ENCODE results near the gene SLC26A4. TPM values are rescaled to one million over a fixed set of nuclear protein-coding genes. Genes with fewer than 3 reads are reported as not detected.

The SLC26A4 gene
- total RNA-seq, 1 donor from 2014 or later, result 0.57 TPM

DNA sequence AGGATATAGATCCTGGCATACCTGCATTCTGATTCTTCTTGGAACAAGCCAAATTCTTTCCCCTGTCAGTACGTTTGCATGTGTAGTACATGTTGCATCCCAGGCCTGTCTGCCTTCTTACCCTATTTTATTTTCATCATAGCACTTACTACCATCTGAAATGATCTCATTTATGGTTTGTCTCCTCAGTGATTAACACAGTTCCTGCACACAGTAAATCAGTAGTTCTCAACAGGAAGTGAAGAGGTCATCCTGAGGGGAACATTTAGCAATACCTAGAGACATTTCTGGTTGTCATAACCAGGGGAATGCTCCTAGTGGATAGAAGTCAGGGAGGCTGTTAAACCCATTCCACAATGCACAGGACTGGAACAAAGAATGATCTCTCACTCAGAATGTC, 38.2 kb upstream of the SLC26A4 start:
- H3K36me3 ChIP-seq (ENCODE audit: insufficient read depth, low read length), result peaks cover 8% of the 10 kb centered on the region
- TF ChIP-seq EZH2 (IDR thresholded peaks at IDR 0.05; ENCODE audit: insufficient read depth, low read length), result no peak
- no peak for TF ChIP-seq CTCF (IDR thresholded peaks at IDR 0.05; ENCODE audit: insufficient read depth, low read depth, low read length)
- no peak for FAIRE-seq
- peaks cover 6% of the 10 kb centered on the region for H3K36me3 Mint-ChIP-seq (ENCODE audit: low read depth, unreplicated experiment)
- no peak overlapping the region for H3K4me2 ChIP-seq (ENCODE audit: low read length)
- DNase-seq (ENCODE audit: low read depth), result peak; percentile 69
- no peaks in the 10 kb centered on the region for H3K79me2 ChIP-seq (ENCODE audit: insufficient read depth, low read length)
- peaks cover 1% of the 10 kb centered on the region for H3K9me3 Mint-ChIP-seq (ENCODE audit: unreplicated experiment)
- H3K9me3 ChIP-seq (ENCODE audit: insufficient read depth, low read depth, low read length), result no peaks in the 10 kb centered on the region
- H3K4me3 ChIP-seq (ENCODE audit: insufficient read depth, low read depth, low read length), result no peak overlapping the region
- no peak overlapping the region for H3K27ac Mint-ChIP-seq (ENCODE audit: unreplicated experiment)
- H3K27me3 ChIP-seq (ENCODE audit: insufficient read depth, low read length), result no peaks in the 10 kb centered on the region
- no peaks in the 10 kb centered on the region for H3K4me1 Mint-ChIP-seq (ENCODE audit: low read depth, unreplicated experiment)
- H4K20me1 ChIP-seq (ENCODE audit: insufficient read depth, low read length), result no peaks in the 10 kb centered on the region
- H3K4me1 ChIP-seq (ENCODE audit: insufficient read depth, low read length), result peaks cover 6% of the 10 kb centered on the region
- H3K27me3 Mint-ChIP-seq (ENCODE audit: low read depth, unreplicated experiment), result no peaks in the 10 kb centered on the region
- no peak overlapping the region for H3K9ac ChIP-seq (ENCODE audit: low read length)
- H3K4me3 Mint-ChIP-seq (ENCODE audit: unreplicated experiment), result no peak overlapping the region
- no peak overlapping the region for H2AFZ ChIP-seq (ENCODE audit: low read depth, low read length)
- no peak overlapping the region for H3K27ac ChIP-seq (ENCODE audit: low read depth, low read length)

DNA sequence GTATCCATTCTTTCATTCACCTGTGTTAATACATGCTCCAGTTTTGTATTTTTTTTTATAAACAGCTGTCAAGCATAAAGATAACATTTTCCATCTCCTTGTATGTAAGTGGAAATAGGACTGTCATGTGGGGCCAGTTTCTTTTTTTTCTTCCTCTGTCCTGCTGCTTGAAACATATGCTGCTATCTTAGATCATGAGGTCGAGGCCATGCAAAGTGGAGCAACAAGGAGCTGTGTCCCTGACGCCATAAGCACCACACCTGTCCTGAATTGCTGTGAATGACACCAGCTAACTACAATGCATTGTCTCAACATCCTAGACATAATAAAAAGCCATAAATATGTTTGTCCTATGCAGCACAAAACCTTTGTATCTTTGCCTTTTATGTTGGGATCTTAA, 37.7 kb upstream of the SLC26A4 start:
- H3K36me3 ChIP-seq (ENCODE audit: insufficient read depth, low read length), result peaks cover 8% of the 10 kb centered on the region
- Mint-ChIP-seq H3K27me3 (ENCODE audit: low read depth, unreplicated experiment) (no peaks in the 10 kb centered on the region), H3K27ac (ENCODE audit: unreplicated experiment) (no peak overlapping the region), H3K9me3 (ENCODE audit: unreplicated experiment) (peaks cover 1% of the 10 kb centered on the region), H3K4me3 (ENCODE audit: unreplicated experiment) (no peak overlapping the region), H3K36me3 (ENCODE audit: low read depth, unreplicated experiment) (peaks cover 6% of the 10 kb centered on the region), H3K4me1 (ENCODE audit: low read depth, unreplicated experiment) (no peaks in the 10 kb centered on the region)
- no peak overlapping the region for H3K4me3 ChIP-seq (ENCODE audit: insufficient read depth, low read depth, low read length)
- H4K20me1 ChIP-seq (ENCODE audit: insufficient read depth, low read length), result no peaks in the 10 kb centered on the region
- H3K27ac ChIP-seq (ENCODE audit: low read depth, low read length), result no peak overlapping the region
- DNase-seq (ENCODE audit: low read depth), result no peak
- H3K4me1 ChIP-seq (ENCODE audit: insufficient read depth, low read length), result peaks cover 6% of the 10 kb centered on the region
- no peak overlapping the region for H3K4me2 ChIP-seq (ENCODE audit: low read length)
- no peak for TF ChIP-seq EZH2 (IDR thresholded peaks at IDR 0.05; ENCODE audit: insufficient read depth, low read length)
- TF ChIP-seq CTCF (IDR thresholded peaks at IDR 0.05; ENCODE audit: insufficient read depth, low read depth, low read length), result no peak
- H2AFZ ChIP-seq (ENCODE audit: low read depth, low read length), result no peak overlapping the region
- no peak for FAIRE-seq
- no peaks in the 10 kb centered on the region for H3K27me3 ChIP-seq (ENCODE audit: insufficient read depth, low read length)
- H3K9ac ChIP-seq (ENCODE audit: low read length), result no peak overlapping the region
- no peaks in the 10 kb centered on the region for H3K79me2 ChIP-seq (ENCODE audit: insufficient read depth, low read length)
- no peaks in the 10 kb centered on the region for H3K9me3 ChIP-seq (ENCODE audit: insufficient read depth, low read depth, low read length)

DNA sequence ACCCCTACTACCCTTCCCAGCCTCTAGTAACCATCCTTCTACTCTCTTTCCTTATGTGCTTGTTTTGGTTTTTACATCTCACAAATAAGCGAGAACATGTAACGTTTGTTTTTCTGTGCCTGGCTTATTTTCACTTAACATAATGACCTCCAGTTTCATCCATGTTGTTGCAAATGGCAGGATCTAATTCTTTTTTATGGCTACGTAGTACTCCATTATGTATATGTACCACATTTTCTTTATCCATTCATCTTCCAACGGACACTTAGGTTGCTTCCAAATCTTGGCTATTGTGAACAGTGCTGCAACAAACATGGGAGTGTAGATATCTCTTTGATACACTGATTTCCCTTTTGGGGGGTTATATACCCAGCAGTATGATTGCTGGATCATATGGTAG, 33.6 kb upstream of the SLC26A4 start:
- Histone ChIP-seq H3K9ac (ENCODE audit: low read length) (no peak overlapping the region), H3K27me3 (ENCODE audit: insufficient read depth, low read length) (no peaks in the 10 kb centered on the region), H3K27ac (ENCODE audit: low read depth, low read length) (no peak overlapping the region), H4K20me1 (ENCODE audit: insufficient read depth, low read length) (no peaks in the 10 kb centered on the region), H2AFZ (ENCODE audit: low read depth, low read length) (no peak overlapping the region), H3K4me2 (ENCODE audit: low read length) (no peak overlapping the region), H3K36me3 (ENCODE audit: insufficient read depth, low read length) (peaks cover 8% of the 10 kb centered on the region), H3K9me3 (ENCODE audit: insufficient read depth, low read depth, low read length) (no peaks in the 10 kb centered on the region), H3K4me3 (ENCODE audit: insufficient read depth, low read depth, low read length) (no peak overlapping the region), H3K4me1 (ENCODE audit: insufficient read depth, low read length) (peaks cover 5% of the 10 kb centered on the region), H3K79me2 (ENCODE audit: insufficient read depth, low read length) (no peaks in the 10 kb centered on the region)
- Mint-ChIP-seq H3K27me3 (ENCODE audit: low read depth, unreplicated experiment) (peaks cover 2% of the 10 kb centered on the region), H3K4me3 (ENCODE audit: unreplicated experiment) (no peak overlapping the region), H3K4me1 (ENCODE audit: low read depth, unreplicated experiment) (no peaks in the 10 kb centered on the region), H3K9me3 (ENCODE audit: unreplicated experiment) (peaks cover 1% of the 10 kb centered on the region), H3K36me3 (ENCODE audit: low read depth, unreplicated experiment) (peaks cover 9% of the 10 kb centered on the region), H3K27ac (ENCODE audit: unreplicated experiment) (no peak overlapping the region)
- DNase-seq (ENCODE audit: low read depth), result no peak
- FAIRE-seq, result no peak
- TF ChIP-seq EZH2 (IDR thresholded peaks at IDR 0.05; ENCODE audit: insufficient read depth, low read length), result no peak
- no peak for TF ChIP-seq CTCF (IDR thresholded peaks at IDR 0.05; ENCODE audit: insufficient read depth, low read depth, low read length)

Data from astrocyte (in vitro differentiated cells and primary cell).